Activated naive CD4-positive, alpha-beta T cell treated with anti-CD3 and anti-CD28 coated beads for 36 hours (primary cell): Measurements from ENCODE around the gene APOBEC3G. TPM values are rescaled to one million over a fixed set of nuclear protein-coding genes. Genes with fewer than 3 reads are reported as not detected.

Experiments used
- CTCF ChIA-PET: fragments of 350-600 bp; sonication (Branson Sonifier 250); formaldehyde crosslinking; loops from one replicate; lab custom pipeline; 2021; ENCODE audit warnings: antibody characterized with exemption; lab: Charles Lee
- DNase-seq: peaks from one replicate; pipeline ENCODE4 v3.0.0-alpha.2; 2020
- H3K27ac Mint-ChIP-seq: one replicate; pipeline ENCODE4 v1.8.0; 2021; ENCODE audit warnings: mild to moderate bottlenecking, mixed read lengths
- H3K27me3 Mint-ChIP-seq: one replicate; pipeline ENCODE4 v1.8.0; 2021; ENCODE audit warnings: low read depth, mixed read lengths
- H3K36me3 Mint-ChIP-seq: one replicate; pipeline ENCODE4 v1.8.0; 2021; ENCODE audit warnings: low read depth, mixed read lengths
- H3K4me1 Mint-ChIP-seq: one replicate; pipeline ENCODE4 v1.8.0; 2021; ENCODE audit warnings: low read depth, mixed read lengths
- H3K4me3 Mint-ChIP-seq: one replicate; pipeline ENCODE4 v1.8.0; 2021; ENCODE audit warnings: mild to moderate bottlenecking, moderate library complexity, mixed read lengths
- H3K9me3 Mint-ChIP-seq: one replicate; pipeline ENCODE4 v1.8.0; 2021; ENCODE audit warnings: mixed read lengths
- intact Hi-C: fragments of 100-400 bp; cut with micrococcal nuclease; formaldehyde crosslinking; loops from one replicate; pipeline ENCODE4 v1.15.1; 2023
- total RNA-seq, 2 experiments: library from RNA; stranded (reverse); gene quantifications; one replicate each; pipeline ENCODE4 v1.2.3, GENCODE V29; 2021

Gene APOBEC3G
- total RNA-seq, 2 experiments from 2014 or later, result 23.1 to 24.1 TPM

- DNase-seq, result no peak
- CTCF ChIA-PET, result interaction anchor here (2.3 kb wide), 1 partner anchor 10 kb away, joined by 8 read pairs; no protein-coding TSS in a partner anchor
- Mint-ChIP-seq H3K27me3 (no peaks in the 10 kb centered on the region), H3K27ac (no peak overlapping the region), H3K9me3 (no peaks in the 10 kb centered on the region), H3K4me3 (no peak overlapping the region), H3K4me1 (peaks cover 5% of the 10 kb centered on the region), H3K36me3 (no peaks in the 10 kb centered on the region)
- intact Hi-C loops, result no loop called here
Measured at GRCh38 chr22:39133871-39134270, 56.8 kb downstream of the APOBEC3G start.

- CTCF ChIA-PET, result interaction anchor here (0.6 to 2.3 kb wide), 5 partner anchors 9 to 1369 kb away, joined by 3 to 8 read pairs (median 3); no protein-coding TSS in a partner anchor
- H3K9me3 Mint-ChIP-seq, result no peaks in the 10 kb centered on the region
- H3K36me3 Mint-ChIP-seq, result no peaks in the 10 kb centered on the region
- peaks cover 5% of the 10 kb centered on the region for H3K4me1 Mint-ChIP-seq
- no peaks in the 10 kb centered on the region for H3K27me3 Mint-ChIP-seq
- H3K27ac Mint-ChIP-seq, result no peak overlapping the region
- intact Hi-C loops, result no loop called here
- no peak overlapping the region for H3K4me3 Mint-ChIP-seq
- DNase-seq, result no peak
Measured at GRCh38 chr22:39134366-39135091, 57.5 kb downstream of the APOBEC3G start.

GRCh38 chr22:39135092-39135896 lies 58.2 kb downstream of the APOBEC3G start:
- no peak overlapping the region for H3K4me3 Mint-ChIP-seq
- H3K27ac Mint-ChIP-seq, result no peak overlapping the region
- H3K36me3 Mint-ChIP-seq, result no peaks in the 10 kb centered on the region
- intact Hi-C loops, result no loop called here
- H3K9me3 Mint-ChIP-seq, result no peaks in the 10 kb centered on the region
- no peaks in the 10 kb centered on the region for H3K27me3 Mint-ChIP-seq
- peaks cover 5% of the 10 kb centered on the region for H3K4me1 Mint-ChIP-seq
- CTCF ChIA-PET, result interaction anchor here (0.6 to 2.3 kb wide), 6 partner anchors 8 to 1370 kb away, joined by 3 to 8 read pairs (median 3); no protein-coding TSS in a partner anchor
- peak; percentile 51 for DNase-seq

GRCh38 chr22:39136317-39136716 lies 59.2 kb downstream of the APOBEC3G start:
- intact Hi-C loops, result no loop called here
- H3K27ac Mint-ChIP-seq, result no peak overlapping the region
- no peaks in the 10 kb centered on the region for H3K27me3 Mint-ChIP-seq
- CTCF ChIA-PET, result interaction anchor here (0.6 to 1.4 kb wide), 2 partner anchors 151 to 266 kb away, joined by 3 read pairs; no protein-coding TSS in a partner anchor
- peaks cover 5% of the 10 kb centered on the region for H3K4me1 Mint-ChIP-seq
- H3K4me3 Mint-ChIP-seq, result no peak overlapping the region
- H3K9me3 Mint-ChIP-seq, result no peaks in the 10 kb centered on the region
- no peaks in the 10 kb centered on the region for H3K36me3 Mint-ChIP-seq
- DNase-seq, result no peak

Other genes with a start within 250 kb of the APOBEC3G start
- gene NPTXR, start 233.2 kb upstream of the APOBEC3G start, total RNA-seq, result 1 to 10 TPM; 1.4 to 1.5 TPM
- 10 to 100 TPM; 91.4 to 93.5 TPM for gene CBX6, start 205.1 kb upstream of the APOBEC3G start, total RNA-seq
- not detected for gene APOBEC3A, start 119.7 kb upstream of the APOBEC3G start, total RNA-seq
- 1 to 10 TPM; 5.5 to 6.0 TPM for gene APOBEC3B, start 94.9 kb upstream of the APOBEC3G start, total RNA-seq
- 10 to 100 TPM; 71.5 to 74.1 TPM for gene APOBEC3C, start 63.0 kb upstream of the APOBEC3G start, total RNA-seq
- gene APOBEC3D, start 56.1 kb upstream of the APOBEC3G start, total RNA-seq, result 10 to 100 TPM; 18.8 to 19.5 TPM
- 10 to 100 TPM; 12.3 to 12.4 TPM for gene APOBEC3F, start 36.4 kb upstream of the APOBEC3G start, total RNA-seq
- 10 to 100 TPM; 11.9 to 13.2 TPM for gene APOBEC3H, start 20.0 kb downstream of the APOBEC3G start, total RNA-seq
- gene CBX7, start 75.4 kb downstream of the APOBEC3G start, total RNA-seq, result 10 to 100 TPM; 20.8 to 24.1 TPM
- 1 to 10 TPM; 3.8 to 3.9 TPM for gene PDGFB, start 167.7 kb downstream of the APOBEC3G start, total RNA-seq
- 1,000 to 10,000 TPM; 3,434 to 3,511 TPM for gene RPL3, start 242.3 kb downstream of the APOBEC3G start, total RNA-seq